ENCODE measurements around the gene UPP1.

- TF ChIP-seq CTCF (IDR thresholded peaks at IDR 0.05) (no peak), POLR2A (IDR thresholded peaks at IDR 0.05) (peak; percentile 31)
These were observed 4.2 kb upstream of the UPP1 start for GRCh38 chr7:48084727-48085432.

All from right lobe of liver (tissue), 4 donors.